Measurements from ENCODE around the gene HSPA12B. TPM values are rescaled to one million over a fixed set of nuclear protein-coding genes. Genes with fewer than 3 reads are reported as not detected.

Gene HSPA12B
- total and polyA plus RNA-seq, 2 of the 13 experiments (the other 11 are each of a cell fraction or from before 2014, with no cell fraction given), result 0.01 TPM; not detected in 1

- H3K4me1 ChIP-seq (ENCODE audit: insufficient read depth, low read length), result peaks cover 41% of the 10 kb centered on the region
- peak overlapping the region; percentile 52 for H3K4me2 ChIP-seq (ENCODE audit: low read depth, low read length)
- FAIRE-seq, result peak; percentile 37
- H3K9ac ChIP-seq (ENCODE audit: insufficient read depth, low read depth, low read length), result no peak overlapping the region
- CTCF ChIA-PET (ENCODE audit: low intra/inter-chr PET ratio, low total read pairs), result no interaction called here
- H3K27me3 ChIP-seq (ENCODE audit: control insufficient read depth in 1 of 2, insufficient read depth in 2 of 2, low read length in 2 of 2), result peaks cover 3 to 17% of the 10 kb centered on the region in 2 experiments
- no peaks in the 10 kb centered on the region for H3K36me3 ChIP-seq (replicated peaks in 1 of 2; ENCODE audit: control insufficient read depth in 1 of 2, insufficient read depth in 2 of 2, low read length in 2 of 2)
- no TSS peak for BruUV-seq (replicated peaks)
- intact Hi-C loops (cut with micrococcal nuclease; ENCODE audit: unreplicated experiment) (no loop called here), in situ Hi-C loops (cut with HindIII; ENCODE audit: extremely low pct_ligation_motif_present, low pct_unique_long_range_greater_than_20kb) (no loop called here)
- H3K9me3 ChIP-seq (ENCODE audit: low read length), result no peaks in the 10 kb centered on the region
- no peak overlapping the region for H2AFZ ChIP-seq (ENCODE audit: low read length)
- H3K27ac ChIP-seq (ENCODE audit: extremely low read length, insufficient read depth, low read length), result no peak overlapping the region
- WGBS (ENCODE audit: low lambda C conversion rate), result 6% methylated on average over 11 of the region's 11 CpGs
- no peaks in the 10 kb centered on the region for H3K79me2 ChIP-seq (ENCODE audit: insufficient read depth, low read length)
- peak; percentile 33 for DNase-seq (ENCODE audit: low spot score)
- H3K4me3 ChIP-seq (replicated peaks in 1 of 3; ENCODE audit: insufficient read depth in 1 of 3, low read depth in 2 of 3, low read length in 3 of 3), result peak overlapping the region in 1 of 3 experiments; percentile 3; a peak in 1 of 6 replicates
- H4K20me1 ChIP-seq (ENCODE audit: insufficient read depth, low read length), result no peaks in the 10 kb centered on the region
- peak; percentile 19 for ATAC-seq
- POLR2A ChIA-PET, result no interaction called here
- no peak for TF ChIP-seq ZSCAN9 (CRISPR knock-in tag; IDR thresholded peaks at IDR 0.05; ENCODE audit: borderline replicate concordance)
- TF ChIP-seq ZBTB7B (CRISPR knock-in tag; IDR thresholded peaks at IDR 0.05), result 0 out of 2 replicates have a peak, but pooled peaks have one; percentile 22
- no peak for TF ChIP-seq ZNF660 (CRISPR knock-in tag; IDR thresholded peaks at IDR 0.05; ENCODE audit: borderline replicate concordance, low read depth)
- no peak for TF ChIP-seq FOXK2 (IDR thresholded peaks at IDR 0.05)
- TF ChIP-seq PITX1 (CRISPR knock-in tag; IDR thresholded peaks at IDR 0.05), result no peak
- TF ChIP-seq, protein P1, sequence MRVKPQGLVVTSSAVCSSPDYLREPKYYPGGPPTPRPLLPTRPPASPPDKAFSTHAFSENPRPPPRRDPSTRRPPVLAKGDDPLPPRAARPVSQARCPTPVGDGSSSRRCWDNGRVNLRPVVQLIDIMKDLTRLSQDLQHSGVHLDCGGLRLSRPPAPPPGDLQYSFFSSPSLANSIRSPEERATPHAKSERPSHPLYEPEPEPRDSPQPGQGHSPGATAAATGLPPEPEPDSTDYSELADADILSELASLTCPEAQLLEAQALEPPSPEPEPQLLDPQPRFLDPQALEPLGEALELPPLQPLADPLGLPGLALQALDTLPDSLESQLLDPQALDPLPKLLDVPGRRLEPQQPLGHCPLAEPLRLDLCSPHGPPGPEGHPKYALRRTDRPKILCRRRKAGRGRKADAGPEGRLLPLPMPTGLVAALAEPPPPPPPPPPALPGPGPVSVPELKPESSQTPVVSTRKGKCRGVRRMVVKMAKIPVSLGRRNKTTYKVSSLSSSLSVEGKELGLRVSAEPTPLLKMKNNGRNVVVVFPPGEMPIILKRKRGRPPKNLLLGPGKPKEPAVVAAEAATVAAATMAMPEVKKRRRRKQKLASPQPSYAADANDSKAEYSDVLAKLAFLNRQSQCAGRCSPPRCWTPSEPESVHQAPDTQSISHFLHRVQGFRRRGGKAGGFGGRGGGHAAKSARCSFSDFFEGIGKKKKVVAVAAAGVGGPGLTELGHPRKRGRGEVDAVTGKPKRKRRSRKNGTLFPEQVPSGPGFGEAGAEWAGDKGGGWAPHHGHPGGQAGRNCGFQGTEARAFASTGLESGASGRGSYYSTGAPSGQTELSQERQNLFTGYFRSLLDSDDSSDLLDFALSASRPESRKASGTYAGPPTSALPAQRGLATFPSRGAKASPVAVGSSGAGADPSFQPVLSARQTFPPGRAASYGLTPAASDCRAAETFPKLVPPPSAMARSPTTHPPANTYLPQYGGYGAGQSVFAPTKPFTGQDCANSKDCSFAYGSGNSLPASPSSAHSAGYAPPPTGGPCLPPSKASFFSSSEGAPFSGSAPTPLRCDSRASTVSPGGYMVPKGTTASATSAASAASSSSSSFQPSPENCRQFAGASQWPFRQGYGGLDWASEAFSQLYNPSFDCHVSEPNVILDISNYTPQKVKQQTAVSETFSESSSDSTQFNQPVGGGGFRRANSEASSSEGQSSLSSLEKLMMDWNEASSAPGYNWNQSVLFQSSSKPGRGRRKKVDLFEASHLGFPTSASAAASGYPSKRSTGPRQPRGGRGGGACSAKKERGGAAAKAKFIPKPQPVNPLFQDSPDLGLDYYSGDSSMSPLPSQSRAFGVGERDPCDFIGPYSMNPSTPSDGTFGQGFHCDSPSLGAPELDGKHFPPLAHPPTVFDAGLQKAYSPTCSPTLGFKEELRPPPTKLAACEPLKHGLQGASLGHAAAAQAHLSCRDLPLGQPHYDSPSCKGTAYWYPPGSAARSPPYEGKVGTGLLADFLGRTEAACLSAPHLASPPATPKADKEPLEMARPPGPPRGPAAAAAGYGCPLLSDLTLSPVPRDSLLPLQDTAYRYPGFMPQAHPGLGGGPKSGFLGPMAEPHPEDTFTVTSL (CRISPR knock-in tag; IDR thresholded peaks at IDR 0.05; ENCODE audit: borderline replicate concordance), result peak; percentile 54; the same call in 1 of the 2 replicates
- TF ChIP-seq GTF3A (CRISPR knock-in tag; conservative IDR thresholded peaks at IDR 0.05), result no peak
- no peak for TF ChIP-seq RFX5 (IDR thresholded peaks at IDR 0.05; ENCODE audit: low read depth, low read length)
- TF ChIP-seq PHF8 (CRISPR knock-in tag; IDR thresholded peaks at IDR 0.05), result no peak
- TF ChIP-seq ESRRA (CRISPR knock-in tag; IDR thresholded peaks at IDR 0.05; ENCODE audit: low read depth), result no peak
- TF ChIP-seq ZEB1 (IDR thresholded peaks at IDR 0.05; ENCODE audit: insufficient replicate concordance, low read depth), result no peak
- TF ChIP-seq, protein P2, sequence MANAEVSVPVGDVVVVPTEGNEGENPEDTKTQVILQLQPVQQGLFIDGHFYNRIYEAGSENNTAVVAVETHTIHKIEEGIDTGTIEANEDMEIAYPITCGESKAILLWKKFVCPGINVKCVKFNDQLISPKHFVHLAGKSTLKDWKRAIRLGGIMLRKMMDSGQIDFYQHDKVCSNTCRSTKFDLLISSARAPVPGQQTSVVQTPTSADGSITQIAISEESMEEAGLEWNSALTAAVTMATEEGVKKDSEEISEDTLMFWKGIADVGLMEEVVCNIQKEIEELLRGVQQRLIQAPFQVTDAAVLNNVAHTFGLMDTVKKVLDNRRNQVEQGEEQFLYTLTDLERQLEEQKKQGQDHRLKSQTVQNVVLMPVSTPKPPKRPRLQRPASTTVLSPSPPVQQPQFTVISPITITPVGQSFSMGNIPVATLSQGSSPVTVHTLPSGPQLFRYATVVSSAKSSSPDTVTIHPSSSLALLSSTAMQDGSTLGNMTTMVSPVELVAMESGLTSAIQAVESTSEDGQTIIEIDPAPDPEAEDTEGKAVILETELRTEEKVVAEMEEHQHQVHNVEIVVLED (CRISPR knock-in tag; IDR thresholded peaks at IDR 0.05; ENCODE audit: borderline replicate concordance), result no peak
Measured at GRCh38 chr20:3738111-3739053, 5.9 kb downstream of the HSPA12B start.

Data from HepG2 (cell line).